NCI-H2227 treated with DMSO at 0.1 percent for 48 hours (cell line): Measurements from ENCODE around the gene SMLR1.
"Not testable (repeated sequence)": the region's sequence is repeated elsewhere in the genome, so short reads cannot be mapped to it uniquely, and the experiment has no call there.

Experiments used
- DNase-seq: peaks from one replicate; lab custom pipeline; 2025; lab: John Stamatoyannopoulos, UW

SMLR1 gene

GRCh38 chr6:130827247-130828149, at the start of gene SMLR1:
Gene SMLR1, plus strand, starts transcription at chr6:130827406. Its CDS starts 8 bp downstream, at chr6:130827414.
- no peak for DNase-seq

DNA sequence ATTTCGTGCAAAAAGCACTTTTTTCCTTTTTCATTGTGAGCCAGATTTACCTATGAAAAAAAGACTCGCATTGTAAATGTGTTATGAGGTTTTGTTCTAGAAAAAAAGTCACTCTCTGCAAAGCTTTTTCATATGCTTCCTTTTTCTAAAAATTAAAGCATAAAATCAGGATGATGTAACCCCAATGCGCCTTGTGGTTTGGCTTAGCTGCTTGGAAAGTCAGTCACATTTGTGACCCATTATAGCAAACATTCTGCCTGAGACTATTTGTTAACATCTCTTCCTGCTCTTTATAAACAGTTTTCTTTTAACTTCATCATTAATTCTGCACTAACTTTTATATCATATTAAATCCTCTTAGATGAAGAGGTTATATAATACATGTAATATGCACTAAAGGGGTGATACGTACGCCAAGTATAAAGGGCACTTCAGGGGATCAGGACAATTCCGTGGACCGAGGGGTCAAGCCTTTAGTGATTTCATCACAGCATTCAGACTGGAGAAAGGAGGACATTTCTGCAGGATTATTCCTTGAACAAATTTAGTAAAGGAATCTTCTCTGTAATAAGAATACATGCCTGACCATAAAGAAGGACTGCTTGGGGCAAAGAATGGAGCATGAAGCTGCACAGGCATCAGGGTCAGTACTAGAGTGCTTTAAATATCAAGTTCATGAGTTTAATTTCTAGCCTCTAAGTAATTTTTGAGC, 48.1 kb upstream of the SMLR1 start:
- DNase-seq, result no peak

DNA sequence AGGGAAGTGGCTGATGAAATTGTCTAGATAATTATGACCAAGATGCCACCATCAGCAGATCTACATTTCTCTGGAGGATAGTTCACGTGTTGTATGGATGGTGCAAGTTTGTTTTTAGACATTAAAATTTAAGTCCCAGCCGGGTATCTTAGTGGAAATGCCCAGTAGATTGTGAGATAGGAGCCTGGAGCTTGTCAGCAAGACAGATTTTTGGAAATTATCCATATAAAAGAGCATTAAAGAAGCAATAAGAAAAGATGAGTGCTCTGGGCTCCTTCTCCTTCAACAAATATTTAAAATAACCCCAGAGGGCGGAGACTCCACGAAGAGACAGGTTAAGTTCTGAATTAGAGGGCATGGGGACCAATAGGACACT, 47.6 kb upstream of the SMLR1 start:
- no peak for DNase-seq

GRCh38 chr6:130780122-130780521, 47.1 kb upstream of the SMLR1 start:
- no peak for DNase-seq

DNA sequence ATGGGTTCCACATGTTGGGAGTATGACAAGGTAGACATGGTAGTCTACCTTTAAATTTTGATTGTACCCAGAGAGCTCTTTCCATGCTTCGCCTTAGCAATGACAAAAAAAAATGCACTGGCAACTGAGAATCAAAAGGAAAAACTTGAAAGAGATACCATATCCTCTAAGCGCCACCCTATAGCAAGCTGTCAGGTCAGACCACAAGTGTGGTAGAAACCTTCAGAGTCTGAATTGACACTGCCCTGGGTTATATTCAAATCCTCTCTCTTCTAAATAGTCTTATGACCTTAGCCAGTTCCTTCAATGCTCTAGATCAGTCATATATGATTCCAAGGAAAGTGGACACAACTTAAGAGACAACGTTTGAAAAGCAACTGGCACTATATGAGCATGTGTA, 45.6 kb upstream of the SMLR1 start:
- DNase-seq, result no peak

DNA sequence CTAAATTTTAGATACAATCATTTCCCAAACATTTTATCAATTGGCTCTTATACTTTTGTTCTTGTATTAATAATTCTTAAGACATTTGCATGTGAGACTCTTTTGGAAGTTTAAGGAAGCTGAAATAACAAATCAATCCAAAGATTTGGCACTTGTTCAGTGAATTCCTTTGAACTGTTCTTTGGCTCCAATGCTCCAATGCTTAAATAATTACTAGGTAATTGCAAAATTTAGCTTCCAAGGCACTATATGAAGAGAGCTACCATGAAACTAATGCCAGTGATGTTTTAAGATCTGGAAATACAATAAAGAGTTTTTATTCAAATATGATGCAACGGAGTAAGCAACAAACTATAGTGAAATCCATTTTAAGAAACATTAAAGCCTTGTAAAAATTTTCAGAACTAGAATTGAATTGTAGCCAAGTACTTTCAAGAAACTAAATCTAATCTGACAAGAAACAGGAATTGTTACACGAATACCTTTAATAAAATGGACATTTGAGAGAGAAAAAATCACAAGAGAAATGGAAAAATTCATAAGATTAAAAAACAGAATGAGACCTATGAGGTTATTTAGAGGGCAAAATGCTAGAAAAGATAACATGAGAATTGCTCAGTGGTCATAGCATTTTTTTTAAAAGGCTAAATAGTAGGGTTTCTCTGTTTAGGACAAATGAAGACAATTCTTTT, 43.6 kb upstream of the SMLR1 start:
- DNase-seq, result no peak

DNA sequence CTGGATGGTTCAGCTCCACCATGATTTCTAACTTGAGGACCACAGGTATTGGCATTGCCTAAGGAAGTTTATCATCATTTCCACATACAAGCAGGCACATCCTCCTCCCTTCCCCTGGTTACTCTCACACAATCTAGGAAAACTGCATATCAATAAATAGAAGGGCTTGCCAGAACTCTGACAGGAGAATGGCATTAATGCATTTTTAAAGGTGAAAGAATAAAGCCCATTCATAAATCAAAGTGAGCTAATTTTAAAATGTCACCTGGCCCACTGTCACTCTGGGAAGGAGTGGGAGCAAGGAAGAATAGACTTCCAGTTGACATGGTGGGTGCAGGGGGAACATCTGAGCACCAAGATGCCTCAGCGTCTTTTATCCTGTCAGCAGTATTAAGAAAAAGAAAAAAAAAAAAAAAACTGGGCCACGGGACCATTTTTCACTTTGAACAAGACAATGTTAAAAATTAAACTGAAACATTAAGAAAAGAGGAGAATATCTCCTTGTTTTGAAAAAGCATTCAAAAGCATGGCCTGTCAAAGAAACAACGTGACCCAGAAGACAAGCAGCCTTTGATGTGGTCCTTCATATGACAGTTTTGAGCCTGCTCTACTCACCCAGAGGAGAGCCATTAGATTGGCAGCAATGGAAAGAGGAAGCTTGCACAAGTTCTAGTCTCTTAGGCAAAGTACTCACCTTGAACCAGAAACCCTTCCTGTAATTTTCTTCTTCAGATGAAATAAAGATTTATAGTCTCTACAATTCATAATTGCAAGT, 39.3 kb upstream of the SMLR1 start:
- DNase-seq, result no peak

- no peak for DNase-seq
These were observed 38.3 kb upstream of the SMLR1 start for GRCh38 chr6:130788954-130789353.

DNA sequence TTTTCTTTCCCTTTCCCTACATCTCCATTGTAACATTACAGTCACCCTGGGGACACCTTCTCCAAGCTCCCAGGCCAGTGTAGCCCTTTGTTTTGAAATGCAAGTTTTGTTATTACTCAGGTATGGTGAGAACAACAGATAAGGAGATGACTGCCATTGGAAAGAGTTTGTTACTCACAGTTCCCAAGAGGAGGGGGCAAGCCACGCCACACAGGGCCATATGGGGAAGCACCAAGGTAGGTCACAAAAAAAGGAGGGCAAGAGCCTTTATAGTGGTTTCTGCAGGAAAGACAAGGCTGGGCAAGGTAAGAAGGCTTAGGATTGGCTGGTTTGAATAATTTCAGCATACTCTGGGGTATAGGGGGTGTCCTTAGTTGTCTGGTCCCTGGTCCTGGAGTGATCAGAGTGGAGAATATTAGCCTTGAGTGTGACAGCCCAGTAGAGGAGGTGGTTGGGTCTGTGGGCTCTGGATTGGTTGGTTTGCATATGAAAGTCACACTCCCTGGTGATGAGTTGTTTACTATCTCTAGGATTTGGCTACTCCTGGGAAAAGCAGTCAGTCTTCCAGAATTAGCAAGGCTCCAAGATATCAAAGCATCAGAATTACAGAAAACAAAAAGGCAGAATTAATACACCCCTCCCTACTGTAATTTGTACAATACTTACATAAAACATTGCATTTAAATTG, 33.1 kb upstream of the SMLR1 start:
- DNase-seq, result no peak

GRCh38 chr6:130794738-130795137, 32.5 kb upstream of the SMLR1 start:
- DNase-seq, result no peak

DNA sequence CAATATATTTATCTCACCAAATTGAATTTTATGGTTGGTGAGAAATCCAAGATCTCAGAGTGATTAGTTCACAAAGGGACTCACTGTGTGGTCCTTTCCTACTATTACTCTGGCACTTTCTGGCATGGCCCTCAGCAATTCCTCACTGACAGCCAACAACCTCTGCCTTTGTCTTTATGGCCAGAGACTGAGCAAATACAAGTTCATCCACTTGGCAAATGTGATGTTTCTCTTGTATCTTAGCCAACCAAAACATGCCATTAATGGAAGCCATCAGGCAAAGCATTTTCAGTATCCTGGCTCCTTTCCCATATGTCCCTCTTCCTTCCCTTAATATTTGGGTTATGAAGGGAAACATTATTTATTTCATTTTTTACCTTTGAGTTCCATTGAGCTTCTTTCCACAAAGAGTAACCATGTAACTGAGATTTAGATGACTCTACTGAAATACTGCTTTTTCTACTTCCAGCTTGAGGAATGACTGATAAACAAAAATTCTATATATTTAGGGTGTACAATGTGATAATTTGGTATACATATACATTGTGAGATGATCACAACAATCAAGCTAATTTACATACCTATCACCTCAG, 30.8 kb upstream of the SMLR1 start:
- DNase-seq, result no peak

DNA sequence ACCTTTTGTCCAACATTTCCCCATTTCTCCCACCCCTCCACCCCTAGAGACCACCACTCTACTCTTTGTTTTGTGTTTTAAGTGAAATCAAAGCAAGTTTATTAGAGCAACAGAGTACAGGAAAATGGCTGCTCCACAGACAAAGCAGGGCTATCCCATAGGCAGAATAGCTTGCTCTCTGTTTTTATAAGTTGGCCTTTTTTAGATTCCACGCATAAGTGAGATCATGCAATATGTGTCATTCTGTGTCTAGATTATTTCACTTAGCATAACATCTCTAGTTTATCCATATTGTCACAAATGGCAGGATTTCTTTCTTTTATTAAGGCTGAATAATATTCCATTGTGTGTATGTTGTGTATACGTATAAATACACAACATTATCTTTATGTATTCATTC, 30.1 kb upstream of the SMLR1 start:
- DNase-seq, result no peak

- DNase-seq, result not testable (repeated sequence)
These were observed 25.8 kb upstream of the SMLR1 start for GRCh38 chr6:130801368-130801767.

GRCh38 chr6:130810307-130811030, 16.7 kb upstream of the SMLR1 start:
- DNase-seq, result no peak

DNA sequence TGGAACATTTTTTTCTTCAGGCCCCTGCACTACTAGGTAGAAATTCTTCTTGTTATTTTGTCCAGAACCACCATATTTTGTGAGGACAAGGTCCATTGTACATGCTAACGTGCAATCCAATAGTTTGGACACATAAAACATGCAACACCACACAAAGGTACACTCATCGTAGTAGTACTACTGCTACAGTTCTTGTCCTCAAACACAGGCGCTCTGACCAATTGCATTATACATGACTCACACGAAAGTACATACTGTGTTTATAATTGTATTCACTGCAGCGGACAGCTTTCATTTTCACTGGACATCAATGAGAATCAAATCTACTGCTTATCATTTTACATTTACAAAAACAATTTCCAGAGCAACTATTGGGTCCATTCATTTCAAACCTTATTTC, 15.3 kb upstream of the SMLR1 start:
- no peak for DNase-seq

GRCh38 chr6:130814506-130814905, 12.7 kb upstream of the SMLR1 start:
- DNase-seq, result no peak

DNA sequence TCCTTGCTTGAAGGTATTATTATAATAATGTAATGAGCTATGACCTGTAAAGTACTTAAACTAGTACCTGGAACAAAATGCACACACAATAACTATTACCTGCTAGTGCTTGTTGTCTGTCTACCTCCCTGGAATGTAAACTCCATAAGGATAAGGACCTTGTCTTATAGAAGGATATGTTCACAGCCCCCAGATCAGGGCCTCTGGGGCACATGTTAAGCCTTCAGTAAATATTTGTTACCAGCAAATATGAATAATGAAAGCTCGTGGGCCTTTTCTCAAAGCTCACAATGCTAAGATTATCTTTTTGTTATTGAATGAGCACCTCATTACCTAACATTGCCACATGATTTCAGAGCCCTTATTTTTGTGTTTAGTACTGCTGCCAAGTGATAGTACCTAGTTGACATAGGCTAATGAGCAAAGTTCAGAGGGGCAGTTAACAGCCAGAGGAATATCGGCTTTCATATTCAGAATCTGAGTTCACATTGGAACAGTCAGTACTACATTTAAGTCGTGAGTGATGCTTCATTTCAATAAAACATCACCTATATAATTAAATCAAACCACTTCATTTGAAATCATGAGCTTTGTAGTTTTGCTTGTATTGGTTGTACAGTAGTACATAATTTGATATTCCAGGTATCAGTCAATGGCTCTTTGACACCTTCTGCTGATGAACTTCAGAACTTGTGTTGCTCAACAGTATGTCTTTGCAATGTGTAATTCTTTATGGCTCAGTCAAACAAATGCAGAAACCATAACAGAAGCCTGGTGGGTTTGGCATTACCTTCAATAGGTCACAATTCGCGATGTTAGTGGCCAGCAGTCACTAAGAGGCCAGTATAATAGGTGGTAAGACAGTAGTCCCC, 11.8 kb upstream of the SMLR1 start:
- no peak for DNase-seq

- DNase-seq, result no peak
These were observed 4.5 kb upstream of the SMLR1 start for GRCh38 chr6:130822736-130823135.

- no peak for DNase-seq
These were observed 2.1 kb upstream of the SMLR1 start for GRCh38 chr6:130824978-130825694.
